Cardiac muscle cell (in vitro differentiated cells and primary cell): Measurements from ENCODE around the gene SMYD4. TPM values are rescaled to one million over a fixed set of nuclear protein-coding genes. Genes with fewer than 3 reads are reported as not detected.

Experiments
- DNase-seq, 2 donors: peaks; one replicate each; pipeline versions ENCODE4 v3.0.0 to v3.0.0-alpha.2; 2010 to 2017; ENCODE audit warnings: low read depth in 1 of 2, low spot score in 1 of 2
- H3K27ac ChIP-seq: fragments of 200-600 bp; sonication (generic); 2 replicates; pipeline ENCODE4 v1.5.1; 2016
- H3K27me3 ChIP-seq: fragments of 200-600 bp; sonication (generic); 2 replicates; pipeline ENCODE4 v1.6.0; 2016; ENCODE audit warnings: control low read depth
- H3K36me3 ChIP-seq: fragments of 200-600 bp; sonication (generic); 2 replicates; pipeline ENCODE4 v1.5.1; 2016; ENCODE audit warnings: control low read depth
- H3K4me1 ChIP-seq: fragments of 200-600 bp; sonication (generic); 2 replicates; pipeline ENCODE4 v1.8.1; 2017; ENCODE audit warnings: low read depth, mild to moderate bottlenecking, mixed run types
- H3K4me3 ChIP-seq: fragments of 200-600 bp; sonication (generic); 2 replicates; pipeline ENCODE4 v1.5.1; 2016; ENCODE audit warnings: mild to moderate bottlenecking
- H3K9me3 ChIP-seq: fragments of 200-600 bp; sonication (generic); 2 replicates; pipeline ENCODE4 v1.5.1; 2017; ENCODE audit warnings: low read depth, mild to moderate bottlenecking, control low read depth
- polyA plus RNA-seq: library from polyadenylated mRNA; unstranded; fragments of >200 nt; fragmentation: Nextera tagmentation; extraction: Ambion mirVana; gene quantifications from 2 replicates; pipeline ENCODE4 v1.2.1, GENCODE V29; 2016
- total RNA-seq: library from RNA; depleted of rRNA; stranded (reverse); fragments of >200 nt; gene quantifications from 2 replicates; pipeline ENCODE4 v1.2.3, GENCODE V29; 2016
- TF ChIP-seq, protein P1 (sequence below): IDR thresholded peaks from 2 replicates; pipeline ENCODE4 v1.5.1; 2012; ENCODE audit warnings: low read depth, mild to moderate bottlenecking, low read length

The SMYD4 gene
- total and polyA plus RNA-seq, 2 experiments from 2014 or later, result 19.2 to 24.2 TPM

DNA sequence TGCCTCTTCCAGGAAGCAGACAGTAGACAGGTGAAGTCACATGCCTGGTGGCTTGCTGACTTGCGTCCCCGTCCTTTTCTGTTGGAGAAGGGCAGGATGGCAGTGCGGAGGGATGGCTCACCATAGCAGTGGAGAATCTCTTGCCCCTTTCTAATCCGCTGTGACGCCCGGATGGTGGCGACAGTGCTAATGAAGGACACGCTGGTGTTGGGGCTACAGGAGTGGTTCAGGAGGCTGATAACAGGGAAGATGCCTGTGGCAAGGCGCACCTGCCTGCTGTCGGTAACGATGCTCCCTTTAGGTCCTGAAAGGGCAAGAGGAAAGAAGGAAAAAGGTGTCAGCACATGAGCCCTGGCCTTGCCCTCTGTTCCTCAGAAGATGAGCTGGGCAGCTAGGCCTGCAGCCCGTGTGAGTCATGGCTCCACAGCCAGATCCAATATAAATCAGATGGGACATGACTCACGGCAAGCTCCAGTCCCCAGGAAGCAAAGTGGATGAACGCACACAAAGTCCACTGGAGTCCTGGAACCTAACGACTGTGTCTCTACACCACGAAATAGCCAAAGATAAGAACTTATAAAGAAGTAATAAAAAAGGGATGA is 42.3 kb downstream of the SMYD4 start:
- Histone ChIP-seq H3K4me3 (no peak overlapping the region), H3K9me3 (no peaks in the 10 kb centered on the region), H3K27ac (no peak overlapping the region), H3K4me1 (peaks cover 6% of the 10 kb centered on the region), H3K36me3 (peaks cover 12% of the 10 kb centered on the region), H3K27me3 (no peaks in the 10 kb centered on the region)
- peak in 1 of 2 donors; percentile 90 for DNase-seq
- TF ChIP-seq, protein P1, sequence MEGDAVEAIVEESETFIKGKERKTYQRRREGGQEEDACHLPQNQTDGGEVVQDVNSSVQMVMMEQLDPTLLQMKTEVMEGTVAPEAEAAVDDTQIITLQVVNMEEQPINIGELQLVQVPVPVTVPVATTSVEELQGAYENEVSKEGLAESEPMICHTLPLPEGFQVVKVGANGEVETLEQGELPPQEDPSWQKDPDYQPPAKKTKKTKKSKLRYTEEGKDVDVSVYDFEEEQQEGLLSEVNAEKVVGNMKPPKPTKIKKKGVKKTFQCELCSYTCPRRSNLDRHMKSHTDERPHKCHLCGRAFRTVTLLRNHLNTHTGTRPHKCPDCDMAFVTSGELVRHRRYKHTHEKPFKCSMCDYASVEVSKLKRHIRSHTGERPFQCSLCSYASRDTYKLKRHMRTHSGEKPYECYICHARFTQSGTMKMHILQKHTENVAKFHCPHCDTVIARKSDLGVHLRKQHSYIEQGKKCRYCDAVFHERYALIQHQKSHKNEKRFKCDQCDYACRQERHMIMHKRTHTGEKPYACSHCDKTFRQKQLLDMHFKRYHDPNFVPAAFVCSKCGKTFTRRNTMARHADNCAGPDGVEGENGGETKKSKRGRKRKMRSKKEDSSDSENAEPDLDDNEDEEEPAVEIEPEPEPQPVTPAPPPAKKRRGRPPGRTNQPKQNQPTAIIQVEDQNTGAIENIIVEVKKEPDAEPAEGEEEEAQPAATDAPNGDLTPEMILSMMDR, result no peak

DNA sequence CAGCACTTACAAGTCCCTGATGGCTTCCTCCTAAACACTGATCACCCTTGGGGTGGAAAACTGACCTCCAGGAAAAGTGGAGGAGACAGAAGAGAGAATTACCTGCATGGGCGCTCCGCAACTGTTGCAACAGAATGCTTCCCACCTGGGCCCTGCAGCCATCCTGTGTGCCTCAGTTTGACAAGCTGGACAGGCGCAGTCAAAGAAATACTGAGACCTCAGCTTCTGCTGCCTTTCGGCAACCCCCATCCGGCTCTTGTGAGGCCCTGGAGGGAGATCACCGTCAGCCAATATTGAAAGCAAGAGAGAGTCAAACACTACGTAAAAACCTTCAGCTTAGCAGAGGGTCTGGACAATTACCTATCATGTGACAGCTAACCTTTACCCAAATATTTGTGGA is 43.0 kb downstream of the SMYD4 start:
- Histone ChIP-seq H3K27me3 (no peaks in the 10 kb centered on the region), H3K9me3 (no peaks in the 10 kb centered on the region), H3K27ac (no peak overlapping the region), H3K4me1 (peaks cover 6% of the 10 kb centered on the region), H3K4me3 (no peak overlapping the region), H3K36me3 (peaks cover 16% of the 10 kb centered on the region)
- TF ChIP-seq, protein P1, result no peak
- no peak for DNase-seq

DNA sequence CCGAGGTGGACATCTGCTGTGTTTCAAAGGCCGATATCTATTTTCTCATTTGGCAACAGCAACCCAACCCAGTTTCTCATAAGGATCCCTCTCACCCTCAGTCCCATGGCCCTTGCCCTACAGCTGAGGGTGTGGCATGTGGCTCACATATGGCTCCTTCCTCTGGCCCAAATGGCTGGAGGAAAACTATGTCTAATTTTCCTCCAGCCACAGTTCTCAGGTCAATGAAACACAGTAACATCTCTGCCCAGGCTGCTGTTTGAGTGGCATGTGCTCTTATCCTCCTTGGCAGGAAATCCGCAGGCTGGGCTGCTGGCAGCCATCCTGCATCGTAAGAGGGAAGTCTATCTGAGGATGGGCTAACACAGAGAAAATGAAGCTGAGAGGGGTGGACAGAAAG is 43.8 kb downstream of the SMYD4 start:
- TF ChIP-seq, protein P1, result no peak
- peaks cover 6% of the 10 kb centered on the region for H3K4me1 ChIP-seq
- DNase-seq, result no peak
- H3K27ac ChIP-seq, result no peak overlapping the region
- peaks cover 21% of the 10 kb centered on the region for H3K36me3 ChIP-seq
- H3K4me3 ChIP-seq, result no peak overlapping the region
- no peaks in the 10 kb centered on the region for H3K9me3 ChIP-seq
- H3K27me3 ChIP-seq, result no peaks in the 10 kb centered on the region

DNA sequence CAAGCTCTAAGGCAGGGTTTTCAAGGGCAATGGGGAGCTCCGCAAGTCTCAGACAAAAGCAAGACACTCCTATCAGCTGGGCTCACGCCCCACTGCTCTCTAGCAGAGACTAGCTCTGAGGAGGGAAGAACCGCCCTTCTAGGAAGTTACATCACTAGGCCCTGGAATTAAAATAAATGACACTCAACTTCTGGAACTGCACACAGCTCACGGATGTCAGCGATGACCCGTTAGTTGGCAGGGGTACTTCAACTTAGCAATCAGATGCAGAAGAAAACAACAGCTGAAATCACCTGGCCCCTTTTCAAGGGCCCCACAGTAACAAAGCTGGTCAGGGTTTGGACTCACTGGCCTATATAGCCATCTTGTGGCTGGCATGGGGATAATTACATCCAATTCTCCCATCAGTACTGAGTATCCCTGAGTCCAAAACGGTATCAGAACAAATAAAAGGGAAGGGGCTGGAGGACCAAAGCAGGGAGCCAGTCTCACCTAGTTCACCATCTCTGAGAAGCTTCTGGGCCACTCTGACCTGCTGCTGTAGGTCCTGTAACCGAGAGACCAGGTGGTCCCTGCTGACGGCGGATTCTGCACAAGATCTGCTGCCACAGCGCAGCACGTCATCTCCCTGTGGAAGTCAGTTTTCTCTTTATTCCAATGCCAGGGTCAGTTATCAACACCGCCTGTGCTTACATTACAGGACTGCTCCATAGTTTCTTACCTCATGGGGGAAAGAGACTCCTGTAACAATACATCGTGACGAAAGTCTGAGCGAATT is 45.7 kb downstream of the SMYD4 start:
- peaks cover 22% of the 10 kb centered on the region for H3K36me3 ChIP-seq
- TF ChIP-seq, protein P1, result peak; percentile 78
- DNase-seq, result peak; percentile 57 to 96

DNA sequence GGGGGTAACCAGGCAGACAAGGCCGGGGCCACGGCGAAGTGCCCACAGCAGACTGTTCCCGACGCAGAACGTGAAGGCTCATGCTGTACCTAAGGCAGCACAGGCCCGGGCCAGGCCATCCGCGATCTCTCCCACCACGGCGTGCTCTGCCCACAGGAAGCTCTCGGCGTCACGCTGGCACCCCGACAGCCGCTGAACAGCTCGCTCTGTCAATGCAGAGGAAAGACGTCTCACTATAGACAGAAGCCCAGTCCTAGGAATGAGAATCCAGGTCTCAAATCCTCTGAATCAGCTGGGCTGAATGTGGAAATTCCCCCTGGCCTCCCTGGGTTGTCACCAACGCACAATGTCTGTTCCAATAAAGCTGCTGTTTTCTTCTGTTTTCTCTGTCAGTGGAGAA is 46.4 kb downstream of the SMYD4 start:
- Histone ChIP-seq H3K4me3 (no peak overlapping the region), H3K27ac (peak overlapping the region; percentile 67), H3K36me3 (peaks cover 22% of the 10 kb centered on the region), H3K9me3 (no peaks in the 10 kb centered on the region), H3K4me1 (no peaks in the 10 kb centered on the region), H3K27me3 (no peaks in the 10 kb centered on the region)
- peak in 1 of 2 donors; percentile 43 for DNase-seq
- TF ChIP-seq, protein P1, result no peak

More for the DNA sequence above, 45.7 kb downstream of the SMYD4 start:
- Histone ChIP-seq H3K27me3 (no peaks in the 10 kb centered on the region), H3K9me3 (no peaks in the 10 kb centered on the region), H3K4me3 (no peak overlapping the region), H3K27ac (peak overlapping the region; percentile 67), H3K4me1 (no peaks in the 10 kb centered on the region)
